ENCODE measurements around the gene CSNK1G2.

The CSNK1G2 gene

GRCh38 chr19:1920644-1921043 lies 20.3 kb upstream of the CSNK1G2 start:
- DNase-seq = no peak

DNA sequence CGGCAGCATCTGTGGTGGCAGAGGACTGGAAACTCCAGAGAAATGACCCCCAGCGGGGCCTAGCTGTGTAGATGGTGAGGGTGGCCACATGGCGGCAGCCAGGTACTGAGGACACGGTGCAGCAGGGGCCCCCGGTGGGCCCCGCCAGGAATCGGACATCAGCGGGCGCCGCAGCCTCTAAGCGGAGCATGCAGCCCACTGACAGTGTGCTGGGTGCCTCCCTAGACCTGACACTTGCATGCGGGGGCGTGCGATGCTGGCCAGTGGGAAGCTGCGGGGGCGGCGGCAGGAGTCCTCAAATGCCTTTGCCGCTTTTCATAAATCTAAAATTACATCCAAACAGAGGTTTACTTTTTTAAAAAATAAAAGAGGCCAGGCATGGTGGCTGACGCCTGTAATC lies 19.6 kb upstream of the CSNK1G2 start:
- no peak for DNase-seq

GRCh38 chr19:1921825-1922224 lies 19.1 kb upstream of the CSNK1G2 start:
- DNase-seq = no peak

- no peak for DNase-seq
These were observed 18.2 kb upstream of the CSNK1G2 start for GRCh38 chr19:1922803-1923202.

DNA sequence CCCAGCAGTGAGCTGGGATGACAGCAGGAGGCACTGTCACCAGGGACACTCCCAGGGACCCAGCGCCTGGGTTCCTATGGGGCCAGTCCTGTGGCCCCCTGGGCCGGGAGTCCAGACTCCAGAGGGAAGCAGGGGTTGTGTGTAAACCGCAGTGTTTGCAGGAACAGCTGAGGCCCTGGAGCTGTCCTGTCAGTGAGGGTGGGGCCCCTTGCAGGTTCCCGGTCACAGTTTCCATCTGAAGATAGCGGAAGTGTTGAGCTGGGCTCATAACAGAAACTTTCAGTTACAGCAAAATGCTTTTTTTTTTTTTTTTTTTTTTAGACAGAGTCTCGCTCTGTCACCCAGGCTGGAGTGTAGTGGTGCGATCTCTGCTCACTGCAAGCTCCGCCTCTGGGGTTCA lies 17.7 kb upstream of the CSNK1G2 start:
- no peak for DNase-seq

- DNase-seq = no peak
These were observed 16.5 kb upstream of the CSNK1G2 start for GRCh38 chr19:1924320-1924961.

GRCh38 chr19:1925544-1925943 lies 15.4 kb upstream of the CSNK1G2 start:
- no peak for DNase-seq

- DNase-seq = peak; percentile 84
These were observed 11.8 kb upstream of the CSNK1G2 start for GRCh38 chr19:1929021-1929742.

- DNase-seq = no peak
These were observed 9.5 kb upstream of the CSNK1G2 start for GRCh38 chr19:1931445-1931844.

DNA sequence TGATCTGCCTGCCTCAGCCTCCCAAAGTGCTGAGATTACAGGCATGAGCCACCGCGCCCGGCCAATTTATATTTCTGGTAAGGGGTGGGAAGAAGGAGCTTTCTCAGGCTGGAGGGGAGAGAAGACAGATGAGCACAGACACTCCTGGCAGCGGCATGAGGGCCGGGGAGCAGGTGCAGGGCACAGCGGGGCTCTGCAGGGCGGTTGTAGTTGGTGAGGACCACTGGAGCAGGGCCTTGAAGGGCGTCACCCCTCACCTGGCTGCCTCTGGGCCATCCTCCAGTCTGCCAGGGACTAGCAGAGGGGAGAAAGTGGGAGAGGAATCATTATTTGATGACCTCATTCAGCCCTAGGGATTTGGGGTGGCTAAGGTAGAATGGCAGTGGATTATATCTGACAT lies 8.6 kb upstream of the CSNK1G2 start:
- DNase-seq = no peak

- no peak for DNase-seq
These were observed 7.7 kb upstream of the CSNK1G2 start for GRCh38 chr19:1933244-1933643.

GRCh38 chr19:1933942-1934341 lies 7.0 kb upstream of the CSNK1G2 start:
- no peak for DNase-seq

- peak; percentile 69 for DNase-seq
These were observed 5.3 kb upstream of the CSNK1G2 start for GRCh38 chr19:1935484-1936208.

DNA sequence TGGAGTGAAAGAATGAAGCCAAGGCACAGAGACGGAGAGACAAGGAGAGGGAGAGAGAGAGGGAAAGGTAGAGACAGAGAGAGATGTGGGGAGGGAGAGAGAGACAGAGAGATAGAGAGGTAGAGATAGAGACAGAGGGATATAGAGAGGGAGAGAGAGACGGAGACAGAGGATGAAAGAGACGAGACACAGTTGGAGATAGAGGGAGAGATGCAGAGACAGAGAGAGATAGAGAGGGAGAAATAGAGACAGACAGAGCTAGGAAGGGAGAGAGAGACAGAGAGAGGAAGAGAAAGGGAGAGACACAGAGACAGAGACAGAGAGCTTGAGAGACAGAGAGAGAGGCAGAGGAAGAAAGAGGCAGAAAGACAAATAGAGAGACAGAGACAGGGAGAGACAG lies 4.5 kb upstream of the CSNK1G2 start:
- no peak for DNase-seq

DNA sequence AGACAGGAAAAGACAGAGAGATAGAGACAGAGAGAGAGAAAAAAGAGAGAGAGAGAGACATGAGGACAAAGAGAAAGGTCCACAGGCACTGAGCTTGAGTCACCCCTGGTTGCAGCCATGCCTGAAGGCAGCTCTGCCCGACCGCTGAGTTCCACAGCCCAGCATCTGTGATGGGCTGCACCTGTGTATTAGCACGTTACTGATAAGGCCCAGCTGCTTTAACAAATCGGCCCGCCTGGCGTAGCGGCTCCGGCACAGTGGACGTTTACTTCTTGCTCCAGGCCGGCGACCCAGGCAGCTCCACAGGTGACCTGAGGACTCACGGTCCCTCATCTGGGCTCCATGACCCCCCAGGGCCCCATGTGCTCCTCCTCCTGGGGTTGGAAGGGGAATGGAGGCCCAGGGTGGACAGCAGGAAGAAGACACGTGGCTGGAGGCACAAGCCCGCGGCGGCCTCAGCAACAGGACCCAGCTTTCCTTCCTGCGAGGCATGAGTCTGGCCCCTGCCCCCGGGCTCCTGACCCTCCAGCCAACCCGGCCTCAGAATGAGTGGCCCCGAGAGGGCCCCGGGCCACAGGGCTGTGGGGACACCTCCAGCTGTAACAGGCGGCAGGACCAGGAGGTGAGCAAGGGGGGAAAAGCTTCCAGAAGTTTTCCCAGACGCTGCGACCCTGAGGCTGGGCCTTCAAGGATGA lies 3.9 kb upstream of the CSNK1G2 start:
- DNase-seq = no peak

- no peak for DNase-seq
These were observed 2.9 kb upstream of the CSNK1G2 start for GRCh38 chr19:1938071-1938470.

DNA sequence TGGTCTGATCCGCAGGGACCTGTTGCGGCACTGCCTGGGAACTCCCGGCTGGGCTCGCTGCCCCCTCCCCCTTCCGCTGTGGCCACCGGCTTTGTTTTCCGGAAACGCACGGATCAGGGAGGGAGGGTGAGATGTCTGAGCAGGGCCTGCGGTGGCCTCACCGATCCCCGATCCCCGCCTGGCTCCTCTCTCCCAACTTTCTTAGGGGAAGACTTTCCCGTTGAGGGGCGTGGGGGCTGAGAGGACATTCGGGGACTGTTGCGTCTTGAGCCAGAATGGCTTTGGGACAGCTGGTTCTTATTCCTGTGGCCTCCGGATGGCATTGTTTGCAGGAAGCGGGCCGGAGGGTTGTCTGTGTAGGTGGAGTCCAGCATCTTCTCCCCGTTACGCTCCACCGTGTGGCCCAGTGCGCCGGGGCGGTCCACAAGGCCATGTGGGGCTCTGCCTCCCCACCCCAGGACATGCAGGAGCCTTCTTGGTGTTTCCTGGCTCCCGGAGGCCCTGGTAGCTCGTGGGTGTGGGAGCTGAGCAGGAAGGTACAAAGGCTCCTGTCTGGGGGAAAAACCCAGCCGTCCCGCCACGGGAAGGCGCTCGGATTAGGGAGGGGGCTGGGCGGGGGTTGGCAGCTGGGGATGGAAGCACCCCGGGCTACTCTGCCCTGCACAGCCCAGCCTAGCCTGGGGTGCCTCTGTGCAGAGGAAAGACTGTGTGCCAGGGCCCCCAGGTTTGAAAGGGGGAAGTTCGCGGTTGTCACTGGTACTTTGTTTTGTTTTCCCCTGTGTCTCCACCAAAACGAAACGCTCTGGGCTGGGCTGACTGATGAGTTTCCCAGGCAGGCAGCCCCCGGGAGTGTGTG lies 1.3 kb downstream of the CSNK1G2 start:
- peak; percentile 81 for DNase-seq

GRCh38 chr19:1942934-1943555 lies 2.1 kb downstream of the CSNK1G2 start:
- no peak for DNase-seq

DNA sequence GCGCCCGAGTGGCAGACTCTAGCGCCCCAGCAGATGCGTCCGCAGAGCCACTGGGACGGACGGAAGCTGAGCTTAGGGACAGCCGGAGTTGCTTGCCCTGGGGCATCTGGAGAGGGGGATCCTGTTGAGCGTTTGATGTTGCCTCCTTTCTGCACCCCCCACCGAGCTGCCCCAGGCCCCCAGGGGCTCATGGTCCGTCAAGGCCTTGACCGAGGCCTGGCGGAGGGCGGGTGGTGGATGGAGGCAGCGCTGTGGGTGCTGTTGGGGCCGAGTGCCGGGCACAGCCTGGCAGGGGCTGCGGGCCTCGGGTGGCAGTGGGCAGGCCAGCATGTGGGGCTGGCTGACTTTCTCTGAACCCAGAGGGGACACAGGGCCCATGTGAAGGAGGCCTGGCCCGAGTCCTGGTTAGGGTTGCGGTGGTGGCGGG lies 2.7 kb downstream of the CSNK1G2 start:
- no peak for DNase-seq

DNA sequence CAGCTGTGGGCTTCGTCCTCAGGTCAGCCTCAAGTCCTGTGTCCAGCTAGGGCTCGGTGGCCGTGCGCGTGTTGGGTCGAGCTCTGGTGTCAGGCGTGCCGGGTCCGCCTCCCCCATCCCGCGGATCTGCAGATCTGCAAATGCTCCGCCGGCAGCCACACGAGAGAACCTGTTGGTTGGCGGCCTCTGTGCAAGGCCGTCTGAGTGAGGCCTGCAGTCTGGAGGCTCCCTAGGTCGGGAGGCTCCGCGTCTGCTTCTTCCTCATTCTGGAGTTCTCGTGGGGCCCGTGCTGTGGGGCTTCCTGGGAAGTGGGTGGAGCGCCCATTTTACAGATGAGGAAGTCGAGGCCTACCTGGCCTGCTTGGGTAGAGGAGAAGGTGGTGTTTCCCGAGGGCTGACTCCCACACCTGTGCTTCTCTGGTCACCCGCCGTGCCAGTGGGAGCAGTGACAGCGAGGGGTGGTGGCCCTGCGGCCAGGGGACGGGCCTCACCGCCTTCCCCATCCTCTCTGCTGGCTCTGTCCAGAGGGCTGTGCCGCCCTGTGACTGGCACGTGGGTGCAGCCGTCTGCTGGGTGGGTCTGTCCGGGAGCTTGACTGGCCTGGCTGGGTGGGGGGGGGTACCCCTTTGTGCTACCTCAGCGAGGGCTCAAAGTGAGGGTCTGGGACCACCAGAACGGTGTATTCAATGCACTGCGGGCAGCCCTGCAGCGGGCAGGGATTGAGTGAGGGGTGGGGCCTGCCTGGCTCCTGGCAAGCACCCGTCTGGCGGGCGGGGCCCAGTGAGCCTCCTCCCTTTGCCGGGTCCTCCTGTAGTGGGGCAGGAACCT lies 3.3 kb downstream of the CSNK1G2 start:
- no peak for DNase-seq

DNA sequence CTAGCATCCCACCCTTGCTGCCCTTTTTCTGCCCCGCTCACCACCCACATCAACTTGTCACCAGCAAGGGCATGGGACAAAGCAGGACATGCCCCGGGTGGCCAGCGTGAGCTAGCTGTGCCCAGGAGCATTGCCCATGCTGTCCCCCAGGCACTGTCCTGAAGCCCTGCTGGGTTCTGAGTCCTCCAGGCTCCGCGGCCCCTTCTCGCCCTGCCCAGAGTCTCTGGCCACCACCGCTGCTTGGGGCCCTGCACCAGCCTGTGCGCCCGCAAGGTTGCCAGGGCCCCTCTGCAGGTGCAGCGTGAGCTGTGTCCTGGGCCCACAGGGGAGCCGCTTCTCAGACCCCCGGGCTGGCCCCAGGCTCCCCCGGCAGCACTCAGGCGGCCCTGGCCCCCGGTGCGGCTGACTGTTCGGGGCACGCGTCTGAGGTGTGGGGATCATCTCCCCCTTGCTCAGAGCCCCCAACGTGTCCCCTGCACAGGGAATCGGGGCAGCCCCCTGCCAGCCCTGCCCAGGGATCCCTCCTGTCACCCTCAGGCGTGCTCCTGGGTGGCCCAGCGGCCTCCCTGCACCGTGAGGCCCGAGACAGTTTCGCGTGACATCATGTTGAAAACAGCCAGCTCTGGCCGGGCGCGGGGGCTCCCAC lies 4.1 kb downstream of the CSNK1G2 start:
- no peak for DNase-seq

Measured in DMS53 (cell line).